LNCAP (cell line): ENCODE data around the gene ITPKB.

Experiments used
- CTCF ChIP-seq: fragments of 450-650 bp; IDR thresholded peaks from 2 replicates; pipeline ENCODE4 v1.5.1; 2017; ENCODE audit warnings: mild to moderate bottlenecking

Gene ITPKB

DNA sequence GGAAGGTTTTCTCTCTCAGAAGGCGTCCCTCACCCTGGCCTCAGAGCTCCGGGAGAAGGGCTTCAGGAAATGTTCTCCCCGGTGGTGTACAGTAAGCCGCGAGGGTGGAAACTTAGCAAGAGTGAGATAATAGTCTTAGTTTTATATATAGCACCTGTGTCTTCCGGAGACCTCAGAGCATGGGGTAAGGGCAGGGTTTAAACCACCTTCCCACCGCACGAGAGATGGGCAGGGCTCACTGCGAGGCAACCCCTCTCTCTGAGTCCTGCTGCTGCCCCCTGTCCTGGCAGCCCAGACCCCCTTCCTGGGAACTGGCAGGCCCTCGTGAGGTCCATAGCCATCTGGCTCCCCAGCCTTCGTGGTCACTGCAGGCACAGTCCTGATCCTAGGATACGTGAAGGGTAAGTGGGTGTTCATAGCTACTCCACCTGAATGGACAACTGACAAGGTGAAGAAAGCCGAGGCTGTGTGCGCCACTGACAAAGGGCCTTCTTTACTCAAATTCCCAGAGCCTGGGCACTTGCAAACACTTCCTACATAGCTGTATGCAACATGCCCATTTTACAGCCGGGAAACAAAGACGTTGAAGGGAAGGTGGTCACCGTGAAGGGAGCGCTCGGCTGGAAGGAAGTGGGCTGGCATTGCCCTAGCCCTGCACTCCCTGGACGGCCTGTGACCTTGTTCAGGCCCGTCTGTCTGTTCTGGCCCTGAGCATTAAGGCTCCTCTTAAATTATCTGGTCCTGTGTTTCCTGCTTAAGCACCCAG is 26.9 kb downstream of the ITPKB start:
- no peak for TF ChIP-seq CTCF

DNA sequence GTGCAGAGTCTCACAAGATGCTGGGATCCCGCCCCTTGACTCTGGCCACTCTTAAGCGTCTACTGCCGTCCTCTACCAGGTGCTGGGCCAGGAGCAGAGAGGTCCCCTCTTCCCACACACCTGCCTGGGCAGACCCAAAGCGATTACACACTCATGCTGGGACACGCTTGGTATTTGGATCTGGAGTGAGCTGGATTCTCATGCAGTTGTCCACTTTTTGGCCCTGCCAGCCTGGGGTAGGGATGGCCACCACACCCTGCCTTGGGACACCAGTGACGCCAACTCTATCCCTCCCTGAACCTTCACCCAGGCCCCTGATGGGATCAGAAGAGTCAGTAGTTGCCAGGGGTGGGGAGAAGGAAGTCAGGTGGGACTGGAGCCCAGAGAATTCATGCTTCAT is 28.6 kb downstream of the ITPKB start:
- no peak for TF ChIP-seq CTCF

DNA sequence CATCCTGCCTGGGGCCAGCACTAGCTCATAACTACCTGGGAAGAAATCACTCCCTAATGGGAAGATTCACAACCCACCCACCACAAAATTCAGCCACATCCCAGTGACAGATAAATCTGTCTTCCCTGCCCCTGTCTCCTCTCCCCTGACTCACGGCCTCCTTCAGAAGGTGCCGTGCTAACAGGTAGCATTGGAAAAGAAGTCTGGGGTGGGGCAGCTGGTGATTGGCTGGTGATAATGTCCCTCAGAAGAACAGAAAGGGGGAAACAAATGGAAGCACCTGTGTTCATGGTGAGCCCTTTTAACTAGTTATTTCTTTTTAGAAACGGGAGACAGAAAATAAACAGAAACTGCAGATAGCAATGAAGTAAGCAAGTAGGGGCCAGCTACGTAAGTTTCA is 29.1 kb downstream of the ITPKB start:
- no peak for TF ChIP-seq CTCF

DNA sequence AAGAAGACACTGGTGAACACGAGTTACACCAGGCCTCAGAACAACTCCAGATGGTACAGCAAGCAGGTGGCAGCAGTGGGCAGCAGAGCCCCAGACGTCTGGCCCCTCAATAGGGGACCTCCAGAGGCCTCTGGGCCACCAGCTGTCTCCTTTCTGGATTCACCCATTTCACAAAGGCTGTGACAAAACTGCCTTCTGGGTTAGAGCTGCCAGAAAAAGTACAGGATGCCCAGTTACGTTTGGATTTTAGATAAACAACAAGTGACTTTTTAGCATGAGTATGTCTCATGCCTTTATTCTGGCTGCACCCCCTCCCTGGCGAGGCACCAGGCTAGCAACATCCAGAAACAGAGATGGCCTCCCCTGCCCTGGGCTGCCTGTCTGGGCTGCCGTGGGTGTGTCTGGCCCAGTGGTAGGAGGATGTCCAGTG is 30.1 kb downstream of the ITPKB start:
- TF ChIP-seq CTCF = no peak

DNA sequence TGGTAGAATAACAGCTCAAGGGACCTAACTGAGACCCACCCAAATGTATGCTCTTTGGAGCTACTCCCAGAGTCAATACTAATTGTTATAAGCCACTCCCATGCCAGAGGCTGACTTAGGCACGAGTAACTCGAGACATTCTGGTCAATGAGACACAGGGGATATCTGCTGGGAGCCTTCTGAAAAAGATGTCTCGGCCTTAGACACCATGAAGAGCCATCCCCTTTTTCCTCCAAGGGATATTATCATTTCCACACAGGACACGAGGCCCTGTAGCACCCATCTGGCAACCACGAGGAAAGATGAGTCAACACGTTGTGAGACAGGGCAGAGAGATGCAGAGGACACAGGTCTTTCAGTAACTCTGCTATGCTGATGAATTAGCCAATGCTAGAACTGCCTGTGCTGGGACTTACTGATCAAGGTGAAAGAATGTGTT is 30.7 kb downstream of the ITPKB start:
- TF ChIP-seq CTCF = no peak

- TF ChIP-seq CTCF = no peak
Measured at GRCh38 chr1:226706684-226707083, 32.4 kb downstream of the ITPKB start.

DNA sequence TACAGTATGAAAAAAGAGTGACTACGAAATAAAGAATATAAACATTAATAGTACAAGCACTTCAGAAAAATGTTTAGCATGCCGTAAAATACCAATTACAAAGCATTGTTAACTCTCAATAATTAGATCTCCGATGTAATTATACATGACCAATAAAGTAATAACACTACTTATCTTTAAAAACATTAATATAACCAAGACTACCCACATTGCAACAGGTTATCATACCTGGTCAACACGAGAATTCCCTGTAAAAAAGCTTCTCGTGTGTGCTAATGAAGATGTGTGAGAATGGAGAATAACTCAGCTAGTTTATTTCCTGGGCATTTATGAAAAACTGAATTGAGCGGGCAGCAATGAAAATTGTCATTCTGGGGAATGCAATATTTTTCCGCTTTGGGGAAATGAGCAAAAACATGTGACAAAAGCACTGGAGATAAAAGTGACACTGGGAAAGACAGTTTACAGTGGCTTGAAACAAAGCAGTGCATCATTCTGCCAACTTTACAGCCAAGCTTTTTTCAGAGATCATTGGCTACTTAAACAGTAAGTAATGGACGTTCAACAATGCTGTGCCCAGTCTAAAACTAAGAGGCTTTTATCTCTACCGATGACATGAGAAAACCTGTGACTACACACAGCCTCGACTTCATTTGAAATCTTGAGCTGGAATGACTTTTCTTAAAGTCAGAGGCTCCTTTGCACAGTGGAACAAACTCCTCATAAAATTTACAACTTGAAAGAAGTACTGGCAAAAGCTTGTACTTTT is 34.7 kb downstream of the ITPKB start:
- TF ChIP-seq CTCF = no peak
